Stimulated activated CD8-positive, alpha-beta memory T cell treated with anti-CD3 and anti-CD28 coated beads, Interleukin-15, amount 100 ng/mL, for 1 hour (primary cell): ENCODE results near the gene FAM184B.

Experiments
- DNase-seq: peaks from one replicate; pipeline ENCODE4 v3.0.0-alpha.2; 2020; ENCODE audit warnings: low read depth

The FAM184B gene

DNA sequence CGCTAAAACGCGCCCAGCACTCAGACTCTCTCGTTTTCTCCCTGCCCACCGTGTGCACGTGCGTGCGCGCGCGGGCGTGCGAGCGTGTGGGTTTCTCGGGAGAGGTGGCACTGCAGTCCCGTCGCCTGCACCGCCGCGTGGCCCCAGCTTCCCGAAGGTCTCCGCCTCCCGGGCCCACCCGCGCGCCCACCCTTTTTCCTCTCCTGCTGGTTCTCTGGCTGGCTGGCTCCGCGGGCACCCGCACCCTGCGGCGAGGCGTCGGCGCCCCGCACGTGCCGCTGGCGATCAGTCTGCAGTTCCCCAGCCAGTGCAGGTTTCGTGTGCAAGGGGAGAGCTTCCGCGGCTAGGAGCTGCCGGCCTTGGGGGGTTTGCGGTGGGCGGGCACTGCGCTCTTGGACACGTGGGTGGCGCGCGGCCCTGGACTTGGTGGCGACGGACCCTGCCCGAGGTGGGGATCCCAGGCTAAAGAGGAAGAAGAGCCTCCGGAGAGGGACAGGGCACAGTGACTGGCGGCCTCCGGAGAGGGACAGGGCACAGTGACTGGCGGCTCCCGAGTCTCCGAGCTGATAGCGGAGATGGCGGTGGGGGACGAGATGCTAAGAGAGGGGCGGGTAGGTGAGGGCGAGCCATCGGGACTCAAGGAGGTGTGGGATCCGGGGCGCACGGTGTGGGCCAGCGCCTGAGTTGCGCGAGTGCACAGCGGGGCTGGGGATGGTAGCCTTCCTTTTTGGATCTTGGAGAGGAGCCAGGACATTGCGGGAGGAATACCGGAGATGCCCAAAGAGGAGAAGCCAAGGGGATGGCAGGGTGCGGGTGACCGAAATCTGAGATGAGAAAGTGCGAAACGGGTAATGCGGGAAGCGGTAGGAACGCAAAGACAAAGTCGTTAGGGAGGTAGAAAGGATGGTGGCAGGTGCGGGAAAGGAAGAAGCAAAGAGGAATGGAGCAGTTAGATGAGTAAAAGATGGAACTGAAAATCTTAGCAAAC is at the start of gene FAM184B:
Gene FAM184B (minus strand): TSS at position 322 of the 988 bp plus-strand sequence. CDS start 322 bp downstream, outside the sequence.
- no peak for DNase-seq

DNA sequence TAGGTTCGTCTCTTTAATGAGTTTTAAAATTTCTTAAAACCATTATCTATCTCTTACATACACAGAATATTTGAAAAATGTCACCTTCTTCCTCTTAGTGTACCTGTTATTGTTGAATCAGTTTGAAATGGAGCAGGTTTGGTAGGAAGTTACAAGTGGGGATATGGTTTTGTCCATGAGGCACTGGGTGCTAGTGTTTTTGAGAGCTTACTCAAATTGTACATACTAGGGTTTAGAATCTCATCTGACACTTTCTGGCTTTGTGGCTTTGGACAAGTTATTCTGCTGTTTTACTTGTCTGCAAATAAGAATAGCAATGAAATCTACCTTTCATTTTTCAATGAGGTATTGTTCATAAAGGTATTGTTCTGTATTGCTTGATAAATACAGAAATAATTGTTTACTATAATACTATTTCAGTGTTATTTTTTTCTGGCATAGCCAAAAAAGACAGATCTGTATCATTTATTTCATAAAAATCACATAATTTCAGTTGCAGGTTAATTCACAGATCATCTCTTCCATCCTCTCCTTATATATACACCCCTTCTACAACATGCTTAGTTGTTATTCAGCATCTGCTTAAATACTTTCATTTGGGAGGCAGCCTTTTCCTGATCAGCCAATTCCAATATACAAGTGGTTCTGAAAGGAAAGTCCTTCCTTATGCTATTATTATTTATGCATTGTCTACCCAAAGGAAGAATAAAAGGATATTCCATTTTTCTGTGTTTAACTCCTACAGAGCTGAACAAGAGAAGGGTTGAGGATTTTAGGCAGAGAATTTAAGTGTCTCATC is 42.6 kb upstream of the FAM184B start:
- DNase-seq: no peak

DNA sequence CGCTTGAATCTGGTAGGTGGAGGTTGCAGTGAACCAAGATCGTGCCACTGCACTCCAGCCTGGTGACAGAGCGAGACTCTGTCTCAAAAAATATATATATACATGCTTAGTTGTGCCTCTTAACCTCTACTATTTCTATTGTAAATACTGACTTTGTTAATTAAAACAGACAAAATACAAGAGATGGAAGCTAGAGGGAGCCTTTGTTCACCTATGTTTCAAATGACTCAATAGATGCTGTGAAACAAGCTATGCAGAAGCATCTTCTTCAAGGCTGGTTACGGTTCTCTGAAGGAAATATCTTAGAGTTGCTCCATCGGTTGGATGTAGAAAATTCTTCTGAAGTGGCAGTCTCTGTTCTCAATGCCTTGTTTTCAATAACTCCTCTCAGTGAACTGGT is 35.6 kb upstream of the FAM184B start:
- DNase-seq: no peak

DNA sequence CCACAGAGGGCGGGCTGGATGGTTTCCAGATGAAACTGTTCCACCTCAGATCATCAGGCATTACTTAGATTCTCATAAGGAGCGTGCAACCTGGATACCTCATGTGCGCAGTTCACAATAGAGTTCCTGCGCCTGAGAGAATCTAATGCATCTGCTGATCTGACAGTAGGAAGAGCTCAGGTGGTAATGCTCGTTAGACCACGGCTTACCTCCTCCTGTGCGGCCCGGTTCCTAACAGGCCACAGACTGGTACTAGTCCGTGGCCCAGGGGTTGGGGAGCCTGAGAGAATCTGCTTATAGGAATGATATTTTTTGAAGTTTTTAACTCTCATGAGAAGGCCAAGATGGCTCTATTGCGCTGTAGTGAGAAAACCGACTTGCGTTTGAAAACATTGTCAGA is 34.7 kb upstream of the FAM184B start:
- no peak for DNase-seq

DNA sequence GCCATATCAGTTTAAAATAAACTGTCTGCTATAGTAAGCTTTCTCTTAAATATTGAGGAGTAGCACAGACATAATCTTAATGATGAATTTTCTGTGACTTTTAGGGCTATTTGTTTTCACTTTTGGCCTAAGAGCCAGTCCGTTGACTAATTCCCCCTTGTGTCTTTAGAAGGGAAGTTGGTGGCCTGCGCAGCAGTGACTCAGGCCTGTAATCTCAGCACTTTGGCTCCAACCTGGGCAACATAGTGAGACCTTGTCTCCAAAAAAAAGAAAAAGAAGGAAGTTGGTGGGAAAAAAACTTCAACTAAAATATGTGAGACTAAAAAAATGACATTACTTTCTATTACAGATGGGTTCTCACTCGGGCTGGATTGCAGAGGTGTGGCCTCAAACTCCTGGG is 32.7 kb upstream of the FAM184B start:
- no peak for DNase-seq

DNA sequence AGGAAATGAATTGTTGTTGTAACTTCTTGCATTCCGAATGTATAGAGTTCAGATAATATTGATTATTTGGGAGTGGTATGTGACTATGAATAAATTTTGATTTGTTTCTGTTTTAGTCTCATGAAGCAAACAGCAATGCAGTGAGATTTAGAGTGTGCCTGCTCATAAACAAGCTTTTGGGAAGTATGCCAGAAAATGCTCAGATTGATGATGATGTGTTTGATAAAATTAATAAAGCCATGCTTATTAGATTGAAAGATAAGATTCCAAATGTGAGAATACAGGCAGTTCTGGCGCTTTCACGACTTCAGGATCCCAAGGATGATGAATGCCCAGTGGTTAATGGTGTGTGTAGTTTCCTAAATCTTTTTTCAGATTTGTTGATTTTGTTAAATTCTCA is 31.4 kb upstream of the FAM184B start:
- DNase-seq: no peak

DNA sequence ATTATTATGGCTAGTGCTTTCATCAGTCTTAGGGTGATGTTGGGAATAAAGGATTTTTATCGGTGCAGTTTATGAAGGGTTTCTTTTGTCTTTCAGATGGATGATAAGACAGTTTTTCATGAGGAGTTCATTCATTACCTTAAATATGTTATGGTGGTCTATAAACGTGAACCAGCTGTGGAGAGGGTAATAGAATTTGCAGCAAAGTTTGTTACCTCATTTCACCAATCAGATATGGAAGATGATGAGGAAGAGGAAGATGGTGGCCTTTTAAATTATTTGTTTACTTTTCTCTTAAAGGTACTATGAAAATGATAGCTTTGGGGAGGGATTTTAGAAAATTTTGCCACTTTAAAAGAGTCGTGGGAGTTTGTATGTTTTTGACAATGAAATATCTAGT is 30.7 kb upstream of the FAM184B start:
- no peak for DNase-seq

DNA sequence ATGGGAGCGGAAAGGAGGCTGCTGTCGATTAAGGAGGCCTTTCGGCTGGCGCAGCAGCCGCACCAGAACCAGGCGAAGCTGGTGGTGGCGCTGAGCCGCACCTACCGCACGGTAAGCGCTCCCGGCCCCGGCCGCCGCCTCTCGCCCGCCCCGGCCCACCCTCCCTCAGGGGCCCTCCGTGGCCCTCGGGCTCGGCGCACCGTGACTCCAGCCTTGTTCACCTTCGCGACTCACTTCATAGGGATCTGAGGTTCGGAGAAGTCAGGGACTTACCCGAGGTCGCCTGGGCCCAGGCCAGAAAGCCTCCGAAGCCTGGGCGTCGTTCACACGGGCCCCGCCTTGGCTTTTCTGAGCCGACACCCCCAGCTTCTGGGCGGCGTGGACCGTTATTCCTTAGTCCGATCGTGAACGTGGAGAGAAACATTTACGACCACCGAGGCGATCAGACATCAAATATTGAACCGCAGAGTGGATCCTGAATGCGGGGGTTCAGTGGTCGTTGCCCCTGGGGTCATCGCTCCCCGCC is 29.7 kb upstream of the FAM184B start:
- no peak for DNase-seq

DNA sequence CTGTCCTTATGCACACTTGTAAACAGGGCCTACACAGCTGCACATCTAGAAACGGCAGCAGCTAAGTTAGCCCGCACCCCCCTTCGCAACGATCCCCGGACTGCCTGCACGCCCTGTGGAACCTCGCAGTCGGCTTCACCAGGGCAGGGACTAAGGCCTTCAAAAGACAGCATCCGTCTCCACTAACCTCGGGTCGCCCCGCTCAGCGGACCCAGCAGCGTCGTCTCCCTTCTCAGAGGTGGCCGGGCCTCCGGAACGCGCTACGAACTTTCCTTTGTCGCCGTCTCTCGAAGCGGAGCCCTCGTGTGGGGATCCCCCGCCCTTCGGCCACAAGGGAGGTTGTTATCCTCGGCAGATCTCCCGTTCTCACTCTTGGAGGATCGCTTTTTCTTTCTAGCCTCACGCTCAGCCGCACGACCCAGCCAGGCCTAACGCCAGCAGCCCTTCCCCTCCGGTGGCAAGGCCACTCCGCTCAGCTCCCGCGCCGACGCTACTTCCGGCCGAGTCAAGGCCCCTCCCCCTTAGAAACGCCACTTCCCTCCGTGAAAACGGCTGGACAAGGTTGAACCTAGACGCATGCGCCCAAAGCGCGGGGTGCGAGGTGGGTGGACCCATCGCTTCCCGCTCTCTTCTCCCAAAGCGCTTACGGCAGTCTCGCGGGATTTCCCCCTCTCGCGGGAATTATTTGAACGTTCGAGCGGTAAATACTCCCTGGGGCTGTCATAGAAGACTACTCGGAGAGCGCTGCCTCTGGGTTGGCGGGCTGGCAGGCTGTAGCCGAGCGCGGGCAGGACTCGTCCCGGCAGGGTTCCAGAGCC is 29.0 kb upstream of the FAM184B start, which contains the start of the genes DCAF16 and NCAPG:
Gene DCAF16 (minus strand): TSS at position 498 of the 818 bp plus-strand sequence. CDS start 6,616 bp downstream, outside the sequence.
Gene NCAPG (plus strand): TSS at position 720 of the 818 bp plus-strand sequence. CDS start 99 bp downstream, outside the sequence.
- peak; percentile 99 for DNase-seq

DNA sequence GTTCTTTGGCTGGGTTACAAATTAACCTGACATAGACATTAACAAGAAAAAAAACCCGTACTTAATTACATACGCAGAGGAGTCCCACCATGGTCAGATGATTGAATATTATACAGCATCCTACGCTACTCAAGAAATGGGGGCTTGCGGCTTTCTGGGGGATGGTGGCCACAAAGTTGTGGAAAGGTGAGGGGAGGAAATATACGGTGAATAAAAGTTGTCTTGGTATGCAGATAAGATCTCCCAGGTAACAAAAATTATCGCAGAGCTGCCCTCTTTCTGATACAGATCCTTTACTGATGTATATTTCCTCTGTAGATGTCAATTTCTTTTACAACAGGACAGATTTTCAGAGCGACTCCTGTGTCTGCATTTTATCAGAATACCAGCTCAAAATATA is 28.2 kb upstream of the FAM184B start:
- no peak for DNase-seq

DNA sequence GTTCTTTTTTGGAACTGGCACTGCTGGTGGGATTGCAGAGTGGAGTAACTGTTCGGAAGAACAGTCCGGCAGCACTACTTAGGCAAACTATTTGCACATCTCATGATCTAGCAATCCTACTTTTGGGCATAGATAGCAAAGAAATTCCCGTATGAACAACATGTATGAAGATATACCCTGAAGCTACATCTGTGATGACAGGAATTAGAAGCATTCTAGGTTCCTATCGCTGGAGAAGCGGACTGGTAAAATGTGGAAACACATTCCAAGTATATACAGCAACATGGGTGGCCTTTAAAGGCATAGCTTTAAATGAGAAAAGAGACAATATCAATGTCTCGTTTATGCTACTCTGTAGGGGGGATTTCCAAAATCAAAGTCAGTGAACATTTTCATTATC is 26.0 kb upstream of the FAM184B start:
- DNase-seq: no peak

DNA sequence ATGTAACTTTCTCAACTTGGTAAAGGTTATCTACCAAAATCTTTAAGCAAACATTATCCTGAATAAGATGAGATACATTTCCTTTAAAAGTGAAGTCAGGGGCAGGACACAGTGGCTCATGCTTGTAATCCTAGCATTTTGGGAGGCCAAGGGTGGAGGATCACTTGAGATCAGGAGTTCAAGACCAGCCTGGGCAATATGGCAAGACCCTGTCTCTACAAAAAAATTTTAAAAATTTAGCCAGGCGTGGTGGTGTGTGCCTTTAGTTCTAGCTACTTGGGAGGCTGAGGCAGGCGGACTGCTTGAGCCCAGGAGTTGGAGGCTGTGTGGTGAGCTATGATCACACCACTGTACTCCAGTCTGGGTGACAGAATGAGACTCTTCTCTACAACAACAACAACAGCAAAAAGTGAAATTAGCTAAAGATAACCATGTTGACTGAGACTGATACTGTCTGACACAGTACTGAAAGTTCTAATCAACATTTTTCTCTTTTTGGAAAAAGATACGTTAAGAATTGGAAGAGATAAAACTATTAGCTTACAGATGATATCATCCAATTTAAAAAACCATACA is 24.2 kb upstream of the FAM184B start:
- no peak for DNase-seq

DNA sequence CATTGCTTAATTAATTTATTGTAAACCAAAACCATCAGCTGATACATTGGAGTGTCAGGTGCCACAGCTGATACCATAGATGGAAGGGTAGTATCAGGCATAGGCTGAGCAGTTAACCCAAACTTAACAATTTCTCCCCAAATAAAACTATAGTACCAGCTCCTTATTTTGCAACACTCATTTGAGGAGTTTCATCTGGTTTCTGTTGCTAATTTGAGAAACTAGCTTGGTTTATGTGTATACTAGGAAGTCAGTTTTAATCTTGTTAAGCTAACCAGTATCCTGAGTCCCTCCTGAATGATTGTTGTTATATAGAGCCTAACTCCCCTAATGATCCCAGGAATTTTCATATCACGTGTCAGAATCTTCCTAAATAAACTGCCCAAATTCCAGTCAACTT is 16.4 kb upstream of the FAM184B start:
- DNase-seq: no peak

DNA sequence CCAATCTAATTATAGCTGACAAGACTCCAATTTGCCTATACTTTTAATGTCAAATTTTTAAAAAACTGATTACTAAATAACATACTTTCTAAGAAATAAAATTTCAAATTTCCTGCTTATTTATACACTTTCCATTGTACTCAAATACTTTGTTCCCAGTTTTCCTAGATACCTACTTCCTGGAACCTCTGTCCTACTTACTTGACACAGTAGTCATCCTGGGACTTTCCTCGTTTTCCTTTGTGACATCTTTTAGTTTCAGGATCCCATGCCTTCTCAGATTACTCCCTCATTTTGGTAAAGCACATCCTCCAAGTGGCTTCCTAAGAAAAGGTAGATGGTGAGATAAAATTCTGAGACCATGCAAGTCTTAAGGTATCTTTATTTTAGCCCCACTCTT is 13.3 kb upstream of the FAM184B start:
- no peak for DNase-seq

DNA sequence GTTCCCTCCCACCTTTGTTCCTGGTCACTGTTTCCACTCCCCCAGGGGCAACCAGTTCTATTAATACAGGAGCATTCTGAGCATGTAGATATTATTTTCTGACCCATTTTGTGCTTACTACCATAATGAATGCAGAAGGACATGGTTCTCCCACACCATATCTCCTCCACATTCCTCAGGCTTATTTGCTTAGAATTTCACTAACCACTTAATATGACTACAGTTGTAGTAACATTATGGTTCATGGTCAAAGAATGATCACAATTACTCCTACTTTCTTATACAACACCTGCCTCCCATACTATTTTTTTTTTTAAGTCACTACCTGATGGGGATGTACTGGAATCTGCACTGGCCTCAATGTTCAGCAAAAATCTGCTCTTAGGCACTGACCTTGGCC is 7.5 kb upstream of the FAM184B start:
- no peak for DNase-seq

DNA sequence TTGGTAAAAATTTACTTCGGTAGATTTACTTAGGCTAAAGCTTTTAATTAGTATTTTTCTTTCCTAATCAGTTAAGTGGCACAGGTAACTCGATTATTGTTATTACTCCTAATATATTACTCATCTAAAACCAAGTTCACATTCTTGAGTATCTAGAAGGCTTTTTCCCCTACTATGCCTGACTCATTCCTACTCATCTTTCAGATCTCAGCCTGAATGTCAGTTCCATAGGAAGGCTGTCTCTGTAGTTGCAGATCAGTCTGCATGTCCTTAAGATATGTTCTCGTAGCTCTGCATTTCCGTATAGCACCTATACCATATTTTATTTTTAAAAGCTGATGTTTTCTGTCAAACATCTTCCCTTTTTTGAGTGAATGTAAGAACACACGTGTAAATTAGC is 5.9 kb upstream of the FAM184B start:
- no peak for DNase-seq

DNA sequence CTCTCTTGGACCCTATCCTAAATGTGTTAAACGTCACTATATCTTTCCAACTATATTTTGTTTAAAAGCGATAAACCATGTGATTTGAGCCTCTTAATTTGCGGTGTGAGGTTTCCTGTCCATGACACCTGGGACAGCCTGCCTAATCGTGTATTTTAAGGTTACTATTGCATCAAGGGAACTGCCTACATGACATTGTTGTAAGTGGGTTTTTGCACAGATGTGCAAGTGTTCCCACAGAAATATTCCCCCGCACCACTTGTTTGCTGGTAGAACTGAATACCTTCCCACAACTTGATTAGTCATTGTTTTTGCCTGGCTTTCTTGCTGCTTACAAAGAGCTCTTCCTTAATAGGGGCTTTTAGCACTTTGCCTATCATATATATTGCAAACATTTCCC is 5.1 kb upstream of the FAM184B start:
- DNase-seq: no peak

DNA sequence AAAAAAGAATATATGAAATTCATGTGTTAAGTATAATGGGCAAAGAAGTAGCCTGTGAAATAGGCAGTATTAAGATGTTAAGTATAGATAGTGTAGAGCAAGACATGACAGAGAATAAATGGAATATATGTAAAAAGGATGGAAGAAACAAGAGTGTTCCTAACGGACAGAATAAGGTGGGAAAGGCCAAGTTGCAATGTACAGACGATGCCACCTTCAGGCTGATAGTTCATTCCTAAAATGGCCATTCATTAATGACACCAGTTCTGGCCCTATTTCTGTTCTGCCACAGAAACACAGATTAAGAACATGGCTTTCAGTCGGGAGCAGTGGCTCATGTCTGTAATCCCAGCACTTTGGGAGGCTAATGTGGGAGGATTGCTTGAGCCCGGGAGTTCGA is 4.4 kb upstream of the FAM184B start:
- no peak for DNase-seq

DNA sequence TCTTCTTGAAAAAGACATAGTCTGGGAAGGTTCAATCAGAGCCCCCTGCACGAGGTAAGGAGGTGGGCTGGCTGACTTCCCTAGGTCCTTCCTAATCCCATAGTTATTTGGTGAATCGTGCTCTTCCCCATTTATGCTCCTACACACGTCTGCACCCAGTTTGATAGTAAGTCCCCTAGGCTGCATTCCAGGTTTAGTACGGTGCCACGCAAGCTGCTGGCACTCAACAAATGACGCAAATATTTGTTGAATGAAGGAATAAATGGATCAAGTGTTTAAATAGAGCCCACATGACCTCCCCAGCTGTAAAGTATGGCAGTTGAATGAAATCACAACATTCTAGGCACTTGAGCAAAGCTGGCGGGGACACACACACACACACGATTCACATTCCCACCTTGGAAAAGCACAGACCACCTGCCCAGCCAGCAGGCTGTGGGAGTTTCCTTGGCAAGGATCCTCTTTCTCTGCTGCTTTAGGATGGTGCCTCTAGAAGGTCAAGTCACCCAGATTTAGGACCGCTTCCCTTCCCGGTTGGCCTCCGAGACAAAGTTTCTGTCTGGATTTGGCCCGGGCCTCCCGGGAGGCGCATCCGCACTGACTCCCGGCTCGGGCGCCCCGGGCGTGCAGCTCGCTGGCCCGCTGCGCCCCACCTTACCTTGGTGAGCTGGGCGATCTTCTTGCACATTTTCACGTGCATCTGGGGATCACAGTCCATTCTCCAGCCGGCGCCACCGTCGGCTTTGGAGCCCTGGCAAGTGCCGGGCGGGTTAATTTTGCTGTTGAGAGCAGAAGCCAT is 721 bp downstream of the FAM184B start:
- no peak for DNase-seq

DNA sequence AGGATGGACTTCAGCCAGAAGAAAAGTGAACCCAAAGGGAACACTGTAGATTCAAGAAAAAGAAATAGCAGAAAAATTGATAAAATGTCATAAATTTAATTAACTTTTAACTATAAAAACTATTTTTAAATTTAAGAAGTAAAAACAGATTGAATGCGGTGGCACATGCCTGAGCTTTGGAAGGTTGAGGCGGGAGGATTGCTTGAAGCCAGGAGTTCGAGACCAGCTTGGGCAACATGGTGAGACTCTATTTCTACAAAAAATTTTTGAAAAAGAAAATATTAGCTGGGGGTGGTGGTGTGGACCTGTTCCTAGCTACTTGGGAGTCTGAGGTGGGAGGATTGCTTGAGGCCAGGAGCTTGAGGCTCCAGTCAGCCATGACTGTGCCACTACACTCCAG is 3.0 kb downstream of the FAM184B start:
- no peak for DNase-seq
